H1 (cell line): ENCODE data around the gene LMX1B. TPM values are rescaled to one million over a fixed set of nuclear protein-coding genes. Genes with fewer than 3 reads are reported as not detected.

ENCODE experiments used
- CTCF ChIA-PET: fragments of 300-600 bp; sonication (Branson Sonifier 250); formaldehyde crosslinking; loops from one replicate; lab custom pipeline; 2021; ENCODE audit not compliant: partially characterized antibody; lab: Charles Lee
- POLR2A ChIA-PET: fragments of 300-600 bp; sonication (Branson Sonifier 250); formaldehyde crosslinking; loops from one replicate; lab custom pipeline; 2021; ENCODE audit warnings: inconsistent platforms; ENCODE audit not compliant: partially characterized antibody; lab: Charles Lee
- DNase-seq, 2 experiments: peaks; one replicate each; pipeline versions ENCODE4 v3.0.0 to v3.0.0-alpha.2; 2010 to 2022; ENCODE audit warnings: low spot score in 2 of 2, low read depth in 1 of 2, mixed read lengths in 1 of 2
- FAIRE-seq: peaks from 2 replicates; lab custom pipeline; 2011; peaks lifted over from hg19 to GRCh38; lab: Jason Lieb, UNC
- H2AFZ ChIP-seq: 2 replicates; pipeline ENCODE4 v1.8.1; 2012; ENCODE audit warnings: low read length, inconsistent platforms
- H2AK5ac ChIP-seq: 2 replicates; pipeline ENCODE4 v1.6.1; 2013; ENCODE audit warnings: low read depth, low read length
- H2BK120ac ChIP-seq: replicated peaks from 2 replicates; pipeline ENCODE3; 2013; ENCODE audit warnings: low read depth, low read length, inconsistent platforms
- H2BK12ac ChIP-seq: 2 replicates; pipeline ENCODE4 v1.6.1; 2013; ENCODE audit warnings: low read depth, low read length
- H2BK15ac ChIP-seq: 2 replicates; pipeline ENCODE4 v1.6.1; 2013; ENCODE audit warnings: low read length
- H2BK20ac ChIP-seq: 2 replicates; pipeline ENCODE4 v1.6.1; 2013; ENCODE audit warnings: low read length
- H2BK5ac ChIP-seq: 2 replicates; pipeline ENCODE4 v1.6.1; 2013; ENCODE audit warnings: low read depth, low read length
- H3K14ac ChIP-seq: 2 replicates; pipeline ENCODE4 v1.6.1; 2013; ENCODE audit warnings: inconsistent platforms; ENCODE audit not compliant: insufficient read length
- H3K18ac ChIP-seq: 2 replicates; pipeline ENCODE4 v1.6.1; 2013; ENCODE audit warnings: low read length; ENCODE audit errors: extremely low read depth
- H3K23ac ChIP-seq: 2 replicates; pipeline ENCODE4 v1.6.1; 2013; ENCODE audit warnings: inconsistent platforms; ENCODE audit not compliant: insufficient read length
- H3K23me2 ChIP-seq: 2 replicates; pipeline ENCODE4 v1.6.1; 2013; ENCODE audit warnings: low read depth, low read length
- H3K27ac ChIP-seq: 2 replicates; pipeline ENCODE4 v1.6.1; 2011; ENCODE audit warnings: low read depth, low read length, inconsistent platforms
- H3K27me3 ChIP-seq, 4 experiments: replicated peaks in 1 of 4; 1 replicate in 1 of 4; 2 replicates in 3 of 4; pipeline versions ENCODE4 v1.6.1 to v1.8.1; 2011 to 2013; ENCODE audit warnings: low read length in 3 of 4, mild to moderate bottlenecking in 3 of 4, inconsistent platforms in 2 of 4, mixed read lengths in 2 of 4, moderate library complexity in 1 of 4; ENCODE audit not compliant: control insufficient read depth in 3 of 4, insufficient read depth in 3 of 4; ENCODE audit errors: extremely low read depth in 1 of 4
- H3K36me3 ChIP-seq, 4 experiments: 2 replicates each; pipeline versions ENCODE4 v1.6.1 to v1.8.1; 2011 to 2013; ENCODE audit warnings: mild to moderate bottlenecking in 4 of 4, low read length in 3 of 4, moderate library complexity in 2 of 4, control low read depth in 1 of 4, inconsistent platforms in 1 of 4; ENCODE audit not compliant: insufficient read depth in 4 of 4, control insufficient read depth in 2 of 4
- H3K4ac ChIP-seq: replicated peaks from 2 replicates; pipeline ENCODE3; 2013; ENCODE audit warnings: low read length, low read depth, mixed read lengths, inconsistent platforms; ENCODE audit not compliant: insufficient read length
- H3K4me1 ChIP-seq, 4 experiments: replicated peaks in 1 of 4; 1 replicate in 1 of 4; 2 replicates in 3 of 4; pipeline versions ENCODE4 v1.6.1 to v1.8.1; 2011 to 2013; ENCODE audit warnings: low read length in 3 of 4, inconsistent platforms in 2 of 4, mixed read lengths in 1 of 4; ENCODE audit not compliant: insufficient read depth in 4 of 4, control insufficient read depth in 3 of 4
- H3K4me2 ChIP-seq, 2 experiments: 2 replicates each; pipeline versions ENCODE4 v1.6.1 to v1.8.1; 2011 to 2013; ENCODE audit warnings: low read depth in 2 of 2, low read length in 2 of 2, control low read depth in 1 of 2, inconsistent platforms in 1 of 2, mild to moderate bottlenecking in 1 of 2; ENCODE audit not compliant: insufficient read depth in 1 of 2
- H3K4me3 ChIP-seq, 4 experiments: fragments of 200-600, 300-600 bp in 1 of 4; sonication (generic), shearing (Covaris generic), sonication (Bioruptor Twin) in 1 of 4; 2 replicates each; pipeline versions ENCODE4 v1.5.1 to v1.8.1; 2011 to 2016; ENCODE audit warnings: low read length in 4 of 4, low read depth in 3 of 4, control low read depth in 2 of 4, inconsistent platforms in 2 of 4, mild to moderate bottlenecking in 2 of 4, mixed read lengths in 1 of 4, moderate library complexity in 1 of 4; ENCODE audit not compliant: insufficient read depth in 2 of 4; ENCODE audit errors: extremely low read depth in 1 of 4
- H3K56ac ChIP-seq: replicated peaks from 2 replicates; pipeline ENCODE3; 2013; ENCODE audit warnings: low read depth, mild to moderate bottlenecking, mixed read lengths, low read length, inconsistent platforms; ENCODE audit not compliant: insufficient read length
- H3K79me1 ChIP-seq: 2 replicates; pipeline ENCODE4 v1.6.1; 2013; ENCODE audit warnings: low read depth, low read length, control low read depth
- H3K79me2 ChIP-seq, 2 experiments: 2 replicates each; pipeline versions ENCODE4 v1.6.1 to v1.8.1; 2012 to 2013; ENCODE audit warnings: low read length in 2 of 2, mild to moderate bottlenecking in 2 of 2, inconsistent platforms in 1 of 2; ENCODE audit not compliant: insufficient read depth in 2 of 2, control insufficient read depth in 1 of 2
- H3K9ac ChIP-seq, 4 experiments: replicated peaks in 1 of 4; 1 replicate in 1 of 4; 2 replicates in 3 of 4; pipeline versions ENCODE4 v1.6.1 to v1.8.1; 2011 to 2013; ENCODE audit warnings: low read depth in 3 of 4, low read length in 3 of 4, control low read depth in 2 of 4, mild to moderate bottlenecking in 2 of 4, moderate library complexity in 2 of 4, inconsistent platforms in 1 of 4; ENCODE audit errors: extremely low read depth in 1 of 4
- H3K9me3 ChIP-seq, 2 experiments: 2 replicates each; pipeline versions ENCODE4 v1.6.1 to v1.8.1; 2012 to 2013; ENCODE audit warnings: mild to moderate bottlenecking in 2 of 2, moderate library complexity in 2 of 2, control low read depth in 1 of 2, inconsistent platforms in 1 of 2, low read depth in 1 of 2, low read length in 1 of 2, mixed read lengths in 1 of 2; ENCODE audit not compliant: insufficient read depth in 2 of 2
- H4K20me1 ChIP-seq, 2 experiments: replicated peaks in 1 of 2; 2 replicates each; pipeline versions ENCODE3 to v1.8.1; 2011 to 2013; ENCODE audit warnings: inconsistent platforms in 2 of 2, low read length in 2 of 2, mild to moderate bottlenecking in 1 of 2; ENCODE audit not compliant: insufficient read depth in 2 of 2, control insufficient read depth in 1 of 2
- H4K5ac ChIP-seq: 2 replicates; pipeline ENCODE4 v1.6.1; 2013; ENCODE audit warnings: low read length, low read depth, mixed read lengths, inconsistent platforms; ENCODE audit not compliant: insufficient read length
- H4K8ac ChIP-seq: 2 replicates; pipeline ENCODE4 v1.8.0; 2013; ENCODE audit warnings: mild to moderate bottlenecking, moderate library complexity, low read length, inconsistent platforms; ENCODE audit not compliant: insufficient read depth; ENCODE audit errors: extremely low read depth
- H4K91ac ChIP-seq: replicated peaks from 2 replicates; pipeline ENCODE3; 2013; ENCODE audit warnings: low read length, mixed read lengths, inconsistent platforms; ENCODE audit not compliant: insufficient read length
- CTCF ChIP-seq, 3 experiments: IDR thresholded peaks; 1 replicate in 2 of 3; 2 replicates in 1 of 3; pipeline versions ENCODE4 v1.5.1 to v1.6.1; 2011; ENCODE audit warnings: low read length in 3 of 3, mild to moderate bottlenecking in 3 of 3, inconsistent platforms in 2 of 3, low read depth in 1 of 3, moderate library complexity in 1 of 3; ENCODE audit not compliant: insufficient read depth in 1 of 3; ENCODE audit errors: control extremely low read depth in 1 of 3
- SIRT6 ChIP-seq: IDR thresholded peaks from one replicate; pipeline ENCODE4 v1.7.1; 2012; ENCODE audit warnings: low read length, inconsistent platforms
- TAF1 ChIP-seq: IDR thresholded peaks from 2 replicates; pipeline ENCODE4 v1.6.1; 2011; ENCODE audit warnings: mild to moderate bottlenecking, low read depth, low read length
- TEAD4 ChIP-seq: IDR thresholded peaks from 2 replicates; pipeline ENCODE4 v1.6.1; 2012; ENCODE audit warnings: low read depth, low read length, inconsistent platforms, mixed read lengths
- WGBS, 2 experiments: shearing (Covaris generic) in 1 of 2; methylation state at CpG; one replicate each; pipeline versions ENCODE4 v1.1.6 to v1.1.7; 2013 to 2015; ENCODE audit warnings: low lambda C conversion rate in 2 of 2, mixed read lengths in 2 of 2, inconsistent platforms in 1 of 2, low coverage in 1 of 2, missing lambda C conversion rate in 1 of 2; ENCODE audit not compliant: insufficient replicate concordance in 2 of 2, insufficient coverage in 1 of 2, insufficient read length in 1 of 2; ENCODE audit errors: extremely low coverage in 1 of 2, missing lambda C conversion rate in 1 of 2; 5-methylcytosine and 5-hydroxymethylcytosine counted together
- polyA plus RNA-seq, 7 experiments: library from polyadenylated mRNA; depleted of rRNA in 3 of 7; stranded (reverse) in 5 of 7; unstranded in 2 of 7; fragments of >200 nt in 5 of 7; fragments of 200-250 nt in 2 of 7; gene quantifications; 1 replicate in 5 of 7; 2 replicates in 1 of 7; 4 replicates in 1 of 7; pipeline versions ENCODE4 v1.2.1 to v1.2.3, GENCODE V29; 2011 to 2013; ENCODE audit warnings: missing spikeins in 2 of 7, mixed read lengths in 2 of 7
- total RNA-seq: library from RNA; stranded (reverse); fragmentation: NEBNext Ultra II Directional; extraction: Animal tissue kit (Norgen Biotek cat#: 25700); gene quantifications from 2 replicates; pipeline ENCODE4 v1.2.1, GENCODE V29; 2021
- TF ChIP-seq, protein P1 (sequence below): IDR thresholded peaks from 2 replicates; pipeline ENCODE4 v1.6.1; 2011; ENCODE audit warnings: low read length, improper control_type of control experiment

The LMX1B gene
- total and polyA plus RNA-seq, 2 of the 8 experiments (the other 6 are each of a cell fraction or from before 2014, with no cell fraction given) = 0.09 to 0.37 TPM

DNA sequence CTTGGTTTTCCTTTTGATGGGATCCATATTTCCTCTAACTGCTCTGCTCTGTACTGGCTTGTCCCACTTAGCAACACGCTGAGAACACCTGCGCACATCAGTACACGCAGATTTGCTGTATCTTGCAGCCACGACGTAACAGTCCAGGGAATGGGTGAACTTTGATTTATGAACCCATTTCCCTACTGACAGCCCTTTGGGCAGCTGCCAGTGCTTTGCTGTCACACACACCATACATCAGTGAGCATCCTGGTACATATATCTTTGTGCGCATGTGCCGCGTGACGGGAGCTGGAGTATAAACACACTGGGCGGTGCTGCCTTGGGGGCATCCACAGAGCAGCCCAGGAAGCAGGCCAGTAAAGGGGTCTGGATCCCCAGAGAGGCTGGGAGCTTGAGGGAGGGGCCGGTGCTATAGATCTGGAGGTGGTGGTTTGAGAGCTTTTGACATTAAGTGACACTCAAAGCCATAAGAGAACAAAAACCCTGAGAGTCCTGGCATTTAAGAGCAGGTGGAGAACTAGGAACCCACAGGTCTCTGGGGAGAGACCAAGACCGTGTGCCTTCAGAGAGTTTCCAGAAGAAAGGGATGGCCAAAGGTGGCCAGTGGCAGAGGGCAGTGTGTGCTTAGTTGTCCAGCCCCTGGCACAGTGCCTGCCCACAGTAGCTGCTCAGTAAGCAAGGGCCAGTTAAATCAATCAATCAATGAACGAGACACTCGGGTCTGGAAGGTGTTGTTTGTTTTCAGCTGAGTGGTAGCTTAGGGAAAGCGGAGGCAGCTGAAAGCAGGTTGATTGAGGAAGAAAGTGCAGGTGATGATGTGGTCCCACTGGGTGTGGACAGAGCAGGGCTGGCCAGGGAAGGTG, 53.7 kb downstream of the LMX1B start:
- TF ChIP-seq TAF1 = no peak
- no peak for TF ChIP-seq SIRT6
- TF ChIP-seq CTCF (IDR thresholded peaks at IDR 0.05; ENCODE audit: control extremely low read depth in 1 of 3, insufficient read depth in 1 of 3, low read depth in 1 of 3, low read length in 3 of 3) = no peak
- TF ChIP-seq, protein P1, sequence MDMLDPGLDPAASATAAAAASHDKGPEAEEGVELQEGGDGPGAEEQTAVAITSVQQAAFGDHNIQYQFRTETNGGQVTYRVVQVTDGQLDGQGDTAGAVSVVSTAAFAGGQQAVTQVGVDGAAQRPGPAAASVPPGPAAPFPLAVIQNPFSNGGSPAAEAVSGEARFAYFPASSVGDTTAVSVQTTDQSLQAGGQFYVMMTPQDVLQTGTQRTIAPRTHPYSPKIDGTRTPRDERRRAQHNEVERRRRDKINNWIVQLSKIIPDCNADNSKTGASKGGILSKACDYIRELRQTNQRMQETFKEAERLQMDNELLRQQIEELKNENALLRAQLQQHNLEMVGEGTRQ = no peak
- no peak for TF ChIP-seq TEAD4
- H3K27me3 ChIP-seq = peaks cover 0 to 6% (median 2%) of the 10 kb centered on the region in 4 experiments; a peak in 4 of 7 replicates

More for the DNA sequence above, 53.7 kb downstream of the LMX1B start:
- no peak overlapping the region for H3K4me3 ChIP-seq
- no peaks in the 10 kb centered on the region for H3K79me1 ChIP-seq
- no peaks in the 10 kb centered on the region for H3K36me3 ChIP-seq
- H3K4me2 ChIP-seq = no peak overlapping the region
- peak overlapping the region; percentile 48; the same call in 1 of the 2 replicates for H3K18ac ChIP-seq
- no peak for FAIRE-seq
- peak overlapping the region; percentile 92 for H2BK20ac ChIP-seq
- 90% methylated on average over 15 of the region's 15 CpGs; no CpG with 5 or more reads in 1 of the 2 experiments for WGBS, 2 experiments
- H3K9ac ChIP-seq = no peak overlapping the region
- DNase-seq = no peak
- ChIA-PET POLR2A (interaction anchor here (1.9 to 3.8 kb wide), 3 partner anchors 9 to 23 kb away, joined by 5 to 26 read pairs (median 10); no protein-coding TSS in a partner anchor), CTCF (interaction anchor here (0.6 to 5.2 kb wide), 13 partner anchors 10 to 53 kb away, joined by 3 to 64 read pairs (median 5); no protein-coding TSS in a partner anchor)
- peaks cover 14 to 57% (median 42%) of the 10 kb centered on the region in 4 experiments for H3K4me1 ChIP-seq
- H3K56ac ChIP-seq = no peak overlapping the region
- H4K20me1 ChIP-seq = no peaks in the 10 kb centered on the region
- H2AFZ ChIP-seq = no peak overlapping the region
- H4K8ac ChIP-seq = no peak overlapping the region
- H2AK5ac ChIP-seq = peak overlapping the region; percentile 98
- H2BK120ac ChIP-seq = peak overlapping the region; percentile 4
- H3K23me2 ChIP-seq = 0 out of 2 replicates have a peak, but pooled peaks cover 2% of the 10 kb centered on the region
- H3K9me3 ChIP-seq = no peaks in the 10 kb centered on the region
- H2BK12ac ChIP-seq = peak overlapping the region; percentile 92; the same call in 1 of the 2 replicates
- no peak overlapping the region; the same call in 1 of the 2 replicates for H2BK15ac ChIP-seq
- no peak overlapping the region for H4K5ac ChIP-seq
- no peak overlapping the region for H3K23ac ChIP-seq
- H3K27ac ChIP-seq = no peak overlapping the region
- H3K79me2 ChIP-seq = no peaks in the 10 kb centered on the region
- peak overlapping the region; percentile 58 for H3K4ac ChIP-seq
- no peak overlapping the region for H2BK5ac ChIP-seq
- H4K91ac ChIP-seq = peak overlapping the region; percentile 88
- H3K14ac ChIP-seq = no peak overlapping the region
